IPS-15b (cell line): Measurements from ENCODE around the gene COX14.
A peak's percentile ranks its signal among the peaks of the same experiment; 100 is the strongest.
"Not testable (repeated sequence)": the region's sequence is repeated elsewhere in the genome, so short reads cannot be mapped to it uniquely, and the experiment has no call there.

ENCODE experiments used
- H3K27me3 ChIP-seq: one replicate; pipeline ENCODE4 v1.6.1; 2013; ENCODE audit warnings: low read length; ENCODE audit not compliant: control insufficient read depth, insufficient read depth
- H3K36me3 ChIP-seq: one replicate; pipeline ENCODE4 v1.6.1; 2013; ENCODE audit warnings: low read length; ENCODE audit not compliant: control insufficient read depth, insufficient read depth
- H3K4me1 ChIP-seq: one replicate; pipeline ENCODE4 v1.6.1; 2013; ENCODE audit warnings: mild to moderate bottlenecking, low read length; ENCODE audit not compliant: control insufficient read depth, insufficient read depth
- H3K4me3 ChIP-seq: one replicate; pipeline ENCODE4 v1.5.1; 2013; ENCODE audit warnings: low read depth, low read length
- H3K9ac ChIP-seq: one replicate; pipeline ENCODE4 v1.6.1; 2013; ENCODE audit warnings: low read depth, mild to moderate bottlenecking, low read length
- H3K9me3 ChIP-seq: one replicate; pipeline ENCODE4 v1.6.1; 2013; ENCODE audit warnings: mild to moderate bottlenecking, low read length; ENCODE audit not compliant: control insufficient read depth, insufficient read depth

The COX14 gene

DNA sequence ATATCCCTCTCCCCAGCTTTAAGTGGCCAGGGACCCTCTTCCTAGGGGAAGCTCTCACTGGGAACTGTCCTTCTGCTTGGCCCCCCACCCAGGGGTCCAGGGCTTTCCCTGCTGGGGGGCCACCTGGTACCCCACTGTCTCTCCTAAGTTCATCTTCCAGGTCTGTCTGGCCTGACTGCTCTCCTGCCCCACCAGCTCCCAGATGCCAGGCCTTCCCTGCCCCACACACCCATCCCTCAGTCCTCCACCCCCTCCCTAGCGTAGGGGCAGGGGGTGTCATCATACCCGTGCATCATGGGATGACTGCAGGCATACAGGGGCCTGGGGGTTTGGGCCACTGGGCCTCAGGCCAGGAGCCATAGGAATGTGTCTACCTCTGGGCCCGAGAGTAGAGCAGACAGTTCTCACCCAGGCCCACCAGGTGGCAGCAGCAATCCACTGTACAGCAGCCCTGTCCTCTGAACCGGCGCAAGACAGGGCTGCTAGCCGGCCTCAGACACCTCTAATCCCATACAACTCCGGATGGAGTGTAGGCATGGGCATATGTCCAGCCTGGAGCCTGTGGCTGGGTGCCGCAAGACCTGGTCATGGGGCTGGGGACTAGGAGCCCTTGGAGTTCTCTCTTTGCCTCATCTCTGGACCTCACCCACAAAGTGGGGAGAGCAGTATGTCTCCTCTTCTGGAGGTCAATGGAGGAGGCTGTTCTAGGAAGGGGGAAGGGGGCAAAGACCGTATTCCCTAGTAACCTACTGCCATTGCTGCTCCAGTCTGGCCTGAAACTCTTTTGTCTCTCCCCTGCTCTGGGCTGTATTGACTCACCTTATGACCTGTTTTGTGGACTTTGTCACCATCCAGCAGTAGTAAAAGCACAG lies 36.9 kb upstream of the COX14 start:
- Histone ChIP-seq H3K9me3 (no peaks in the 10 kb centered on the region), H3K27me3 (peaks cover 2% of the 10 kb centered on the region), H3K4me1 (peaks cover 3% of the 10 kb centered on the region), H3K36me3 (no peaks in the 10 kb centered on the region), H3K4me3 (no peak overlapping the region), H3K9ac (peak overlapping the region; percentile 24)

GRCh38 chr12:50075808-50076170 lies 36.2 kb upstream of the COX14 start:
- H3K9me3 ChIP-seq = no peaks in the 10 kb centered on the region
- peaks cover 8% of the 10 kb centered on the region for H3K27me3 ChIP-seq
- H3K36me3 ChIP-seq = no peaks in the 10 kb centered on the region
- H3K4me3 ChIP-seq = no peak overlapping the region
- no peak overlapping the region for H3K9ac ChIP-seq
- H3K4me1 ChIP-seq = peaks cover 7% of the 10 kb centered on the region

DNA sequence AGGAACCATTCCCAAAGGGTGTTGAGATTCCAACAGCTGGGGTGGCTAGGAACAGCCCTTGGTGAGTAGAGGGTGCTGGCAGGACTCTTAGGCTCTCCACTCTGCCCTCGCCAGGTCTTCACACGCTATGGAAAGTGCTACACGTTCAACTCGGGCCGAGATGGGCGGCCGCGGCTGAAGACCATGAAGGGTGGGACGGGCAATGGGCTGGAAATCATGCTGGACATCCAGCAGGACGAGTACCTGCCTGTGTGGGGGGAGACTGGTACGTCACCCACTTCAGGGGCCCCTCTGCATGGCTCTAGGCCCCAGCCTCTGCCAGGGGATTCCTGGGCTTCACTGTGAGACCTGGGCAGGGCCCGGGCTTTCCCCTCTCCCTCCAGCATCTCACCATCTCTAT lies 34.9 kb upstream of the COX14 start:
- H3K9me3 ChIP-seq = no peaks in the 10 kb centered on the region
- no peaks in the 10 kb centered on the region for H3K36me3 ChIP-seq
- H3K4me3 ChIP-seq = no peak overlapping the region
- H3K9ac ChIP-seq = no peak overlapping the region
- H3K4me1 ChIP-seq = peaks cover 9% of the 10 kb centered on the region
- peaks cover 16% of the 10 kb centered on the region for H3K27me3 ChIP-seq

- Histone ChIP-seq H3K27me3 (peaks cover 19% of the 10 kb centered on the region), H3K9ac (no peak overlapping the region), H3K4me3 (no peak overlapping the region), H3K36me3 (no peaks in the 10 kb centered on the region), H3K9me3 (no peaks in the 10 kb centered on the region), H3K4me1 (peaks cover 6% of the 10 kb centered on the region)
Observed at GRCh38 chr12:50078281-50078680, 33.8 kb upstream of the COX14 start.

GRCh38 chr12:50079771-50080170 lies 32.3 kb upstream of the COX14 start:
- Histone ChIP-seq H3K4me1 (peaks cover 6% of the 10 kb centered on the region), H3K36me3 (no peaks in the 10 kb centered on the region), H3K27me3 (peaks cover 19% of the 10 kb centered on the region), H3K9me3 (no peaks in the 10 kb centered on the region), H3K9ac (no peak overlapping the region), H3K4me3 (no peak overlapping the region)

DNA sequence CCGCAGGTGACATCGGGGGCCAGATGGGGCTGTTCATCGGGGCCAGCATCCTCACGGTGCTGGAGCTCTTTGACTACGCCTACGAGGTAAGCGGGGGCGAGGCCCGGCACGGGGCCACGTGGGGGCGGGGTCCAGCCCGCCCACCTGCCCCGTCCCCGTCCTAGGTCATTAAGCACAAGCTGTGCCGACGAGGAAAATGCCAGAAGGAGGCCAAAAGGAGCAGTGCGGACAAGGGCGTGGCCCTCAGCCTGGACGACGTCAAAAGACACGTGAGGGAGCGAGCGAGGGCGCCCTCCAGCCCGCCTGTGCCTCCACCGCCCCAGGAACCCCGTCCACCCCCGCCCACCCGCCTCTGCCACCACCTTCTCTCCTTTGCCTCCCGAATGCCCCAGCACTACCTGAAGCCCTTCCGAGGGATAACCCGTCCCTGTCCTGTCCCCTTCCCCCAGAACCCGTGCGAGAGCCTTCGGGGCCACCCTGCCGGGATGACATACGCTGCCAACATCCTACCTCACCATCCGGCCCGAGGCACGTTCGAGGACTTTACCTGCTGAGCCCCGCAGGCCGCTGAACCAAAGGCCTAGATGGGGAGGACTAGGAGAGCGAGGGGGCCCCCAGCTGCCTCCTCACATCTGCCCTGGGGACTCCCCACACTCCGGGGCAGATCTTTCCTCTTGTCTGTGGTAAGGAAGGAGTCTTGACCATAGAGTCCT lies 30.8 kb upstream of the COX14 start:
- Histone ChIP-seq H3K36me3 (no peaks in the 10 kb centered on the region), H3K9me3 (no peaks in the 10 kb centered on the region), H3K9ac (no peak overlapping the region), H3K4me1 (peaks cover 10% of the 10 kb centered on the region), H3K27me3 (peaks cover 19% of the 10 kb centered on the region), H3K4me3 (no peak overlapping the region)

- Histone ChIP-seq H3K36me3 (peaks cover 10% of the 10 kb centered on the region), H3K9ac (no peak overlapping the region), H3K4me1 (peaks cover 10% of the 10 kb centered on the region), H3K9me3 (no peaks in the 10 kb centered on the region), H3K4me3 (no peak overlapping the region), H3K27me3 (peaks cover 19% of the 10 kb centered on the region)
Observed at GRCh38 chr12:50082644-50083043, 29.4 kb upstream of the COX14 start.

GRCh38 chr12:50083301-50083700 lies 28.7 kb upstream of the COX14 start:
- H3K9me3 ChIP-seq = no peaks in the 10 kb centered on the region
- H3K36me3 ChIP-seq = peaks cover 15% of the 10 kb centered on the region
- H3K4me3 ChIP-seq = no peak overlapping the region
- peaks cover 10% of the 10 kb centered on the region for H3K4me1 ChIP-seq
- H3K27me3 ChIP-seq = peaks cover 19% of the 10 kb centered on the region
- H3K9ac ChIP-seq = no peak overlapping the region

- not testable (repeated sequence) for H3K9ac ChIP-seq, H3K9me3 ChIP-seq
- Histone ChIP-seq H3K36me3 (peaks cover 25% of the 10 kb centered on the region), H3K27me3 (peaks cover 19% of the 10 kb centered on the region), H3K4me3 (peak overlapping the region; percentile 86), H3K4me1 (peaks cover 10% of the 10 kb centered on the region)
Observed at GRCh38 chr12:50084409-50084774, 27.6 kb upstream of the COX14 start.

- Histone ChIP-seq H3K36me3 (peaks cover 25% of the 10 kb centered on the region), H3K4me1 (peaks cover 10% of the 10 kb centered on the region), H3K9ac (peak within 1 kb of the TSS; percentile 76), H3K27me3 (peaks cover 18% of the 10 kb centered on the region), H3K4me3 (peak within 1 kb of the TSS; percentile 96), H3K9me3 (no peaks in the 10 kb centered on the region)
Observed at GRCh38 chr12:50084775-50085614, 27.0 kb upstream of the COX14 start, which contains the start of gene SMARCD1. TSS of gene SMARCD1 (plus strand) at chr12:50085342. CDS start at chr12:50085370, 28 bp downstream.

GRCh38 chr12:50085615-50086072 lies 26.4 kb upstream of the COX14 start:
- Histone ChIP-seq H3K9ac (peak overlapping the region; percentile 76), H3K27me3 (peaks cover 12% of the 10 kb centered on the region), H3K4me1 (peaks cover 8% of the 10 kb centered on the region), H3K36me3 (peaks cover 30% of the 10 kb centered on the region), H3K4me3 (peak overlapping the region; percentile 96), H3K9me3 (no peaks in the 10 kb centered on the region)
